H1 (cell line): Measurements from ENCODE around the gene DHCR7. TPM values are rescaled to one million over a fixed set of nuclear protein-coding genes. Genes with fewer than 3 reads are reported as not detected.

Source experiments
- CTCF ChIP-seq, 3 experiments: IDR thresholded peaks; 1 replicate in 2 of 3; 2 replicates in 1 of 3; pipeline versions ENCODE4 v1.5.1 to v1.6.1; 2011; ENCODE audit warnings: low read length in 3 of 3, mild to moderate bottlenecking in 3 of 3, inconsistent platforms in 2 of 3, low read depth in 1 of 3, moderate library complexity in 1 of 3; ENCODE audit not compliant: insufficient read depth in 1 of 3; ENCODE audit errors: control extremely low read depth in 1 of 3
- GABPA ChIP-seq: IDR thresholded peaks from 2 replicates; pipeline ENCODE4 v1.6.1; 2011; ENCODE audit warnings: mild to moderate bottlenecking, low read length, moderate library complexity, borderline replicate concordance; ENCODE audit not compliant: insufficient read depth
- NANOG ChIP-seq: IDR thresholded peaks from 2 replicates; pipeline ENCODE4 v1.6.1; 2011; ENCODE audit warnings: low read length, low read depth, mild to moderate bottlenecking, inconsistent platforms; ENCODE audit not compliant: insufficient read depth, poor library complexity, severe bottlenecking
- RAD21 ChIP-seq, 2 experiments: IDR thresholded peaks in 1 of 2; conservative IDR thresholded peaks in 1 of 2; 2 replicates each; pipeline ENCODE4 v1.6.1; 2011; ENCODE audit warnings: low read depth in 2 of 2, low read length in 2 of 2, improper control_type of control experiment in 1 of 2, inconsistent platforms in 1 of 2, mild to moderate bottlenecking in 1 of 2, moderate library complexity in 1 of 2
- SRF ChIP-seq: IDR thresholded peaks from 2 replicates; pipeline ENCODE4 v1.6.1; 2011; ENCODE audit warnings: mild to moderate bottlenecking, low read depth, low read length, moderate library complexity
- polyA plus RNA-seq, 7 experiments: library from polyadenylated mRNA; depleted of rRNA in 3 of 7; stranded (reverse) in 5 of 7; unstranded in 2 of 7; fragments of >200 nt in 5 of 7; fragments of 200-250 nt in 2 of 7; gene quantifications; 1 replicate in 5 of 7; 2 replicates in 1 of 7; 4 replicates in 1 of 7; pipeline versions ENCODE4 v1.2.1 to v1.2.3, GENCODE V29; 2011 to 2013; ENCODE audit warnings: missing spikeins in 2 of 7, mixed read lengths in 2 of 7
- total RNA-seq: library from RNA; stranded (reverse); fragmentation: NEBNext Ultra II Directional; extraction: Animal tissue kit (Norgen Biotek cat#: 25700); gene quantifications from 2 replicates; pipeline ENCODE4 v1.2.1, GENCODE V29; 2021

The DHCR7 gene
- total and polyA plus RNA-seq, 2 of the 8 experiments (the other 6 are each of a cell fraction or from before 2014, with no cell fraction given): 144 to 157 TPM

- TF ChIP-seq CTCF (IDR thresholded peaks at IDR 0.05; ENCODE audit: control extremely low read depth in 1 of 3, insufficient read depth in 1 of 3, low read depth in 1 of 3, low read length in 3 of 3) (no peak), NANOG (no peak), GABPA (no peak), SRF (no peak), RAD21 (IDR thresholded peaks at IDR 0.05 in 1 of 2, conservative IDR thresholded peaks at IDR 0.05 in 1 of 2; ENCODE audit: low read depth in 2 of 2, low read length in 2 of 2) (no peak)
Measured at GRCh38 chr11:71463331-71464211, 15.4 kb upstream of the DHCR7 start (continued).
